Activated CD8-positive, alpha-beta memory T cell treated with anti-CD3 and anti-CD28 coated beads for 4 hours (primary cell): ENCODE measurements around the gene ERC2.

Experiments used
- DNase-seq, 2 donors: peaks; one replicate each; pipeline ENCODE4 v3.0.0-alpha.2; 2020; ENCODE audit warnings: low read depth in 2 of 2

ERC2 gene

DNA sequence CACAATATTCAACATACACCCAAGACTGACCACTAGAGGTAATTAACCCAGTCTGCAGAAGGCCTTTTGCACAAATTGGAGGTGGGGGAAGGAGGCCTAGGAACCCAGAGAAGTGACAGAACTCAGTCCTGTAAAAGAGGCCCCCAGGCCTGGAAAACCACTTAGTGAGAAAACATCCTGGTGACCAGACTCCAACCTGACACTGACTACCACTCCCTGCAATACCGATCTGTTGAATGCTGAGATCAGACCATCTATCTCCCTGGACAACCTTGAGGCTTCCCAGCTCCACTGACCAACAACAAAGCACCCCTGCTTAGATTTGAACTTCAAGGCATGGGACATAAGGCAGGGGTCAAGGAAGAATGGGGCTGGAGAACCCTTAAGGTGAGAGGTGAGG lies 719.2 kb downstream of the ERC2 start:
- no peak for DNase-seq

DNA sequence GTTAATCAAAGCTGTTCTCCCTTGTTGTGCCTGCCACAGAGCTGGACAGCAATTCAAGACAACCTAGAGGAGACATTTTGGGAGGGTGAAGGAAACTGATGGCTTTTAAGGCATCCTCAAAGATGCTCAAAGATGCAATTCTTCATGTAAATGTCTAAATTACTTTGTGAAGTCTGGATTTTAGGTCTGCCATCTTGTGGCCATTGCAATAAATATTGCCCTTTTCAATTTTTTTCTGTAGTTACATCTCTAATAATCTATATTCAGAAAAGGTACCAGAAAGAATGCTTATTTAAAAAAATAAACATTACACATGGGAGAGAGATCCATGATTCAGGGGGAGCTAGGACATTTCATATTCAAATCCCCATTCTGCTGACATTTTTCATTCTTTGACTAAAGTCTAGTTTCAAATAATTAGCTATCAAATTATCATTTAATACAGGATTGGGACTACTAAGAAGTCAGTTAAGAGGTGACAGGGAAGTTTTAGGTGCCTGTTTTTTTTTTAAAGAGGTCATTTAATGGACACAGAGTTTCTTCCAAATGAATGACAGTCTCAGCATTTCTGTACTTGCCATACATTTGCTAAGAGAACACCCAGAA lies 721.4 kb downstream of the ERC2 start:
- DNase-seq, result no peak

DNA sequence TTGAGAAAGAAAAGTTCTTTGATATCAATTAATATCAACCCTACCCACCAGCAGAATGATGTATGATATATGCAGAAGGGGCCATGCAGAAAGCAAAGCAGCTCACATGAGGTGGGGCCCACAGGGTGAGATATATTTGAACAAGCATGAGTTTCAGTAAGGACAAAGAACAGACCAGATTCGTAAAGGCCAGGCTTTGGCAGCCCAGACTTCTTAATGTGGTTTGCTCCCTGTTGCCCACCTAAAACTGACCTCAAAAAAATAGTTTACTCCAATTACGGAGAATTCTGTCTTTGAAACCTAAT lies 725.5 kb downstream of the ERC2 start:
- no peak for DNase-seq

DNA sequence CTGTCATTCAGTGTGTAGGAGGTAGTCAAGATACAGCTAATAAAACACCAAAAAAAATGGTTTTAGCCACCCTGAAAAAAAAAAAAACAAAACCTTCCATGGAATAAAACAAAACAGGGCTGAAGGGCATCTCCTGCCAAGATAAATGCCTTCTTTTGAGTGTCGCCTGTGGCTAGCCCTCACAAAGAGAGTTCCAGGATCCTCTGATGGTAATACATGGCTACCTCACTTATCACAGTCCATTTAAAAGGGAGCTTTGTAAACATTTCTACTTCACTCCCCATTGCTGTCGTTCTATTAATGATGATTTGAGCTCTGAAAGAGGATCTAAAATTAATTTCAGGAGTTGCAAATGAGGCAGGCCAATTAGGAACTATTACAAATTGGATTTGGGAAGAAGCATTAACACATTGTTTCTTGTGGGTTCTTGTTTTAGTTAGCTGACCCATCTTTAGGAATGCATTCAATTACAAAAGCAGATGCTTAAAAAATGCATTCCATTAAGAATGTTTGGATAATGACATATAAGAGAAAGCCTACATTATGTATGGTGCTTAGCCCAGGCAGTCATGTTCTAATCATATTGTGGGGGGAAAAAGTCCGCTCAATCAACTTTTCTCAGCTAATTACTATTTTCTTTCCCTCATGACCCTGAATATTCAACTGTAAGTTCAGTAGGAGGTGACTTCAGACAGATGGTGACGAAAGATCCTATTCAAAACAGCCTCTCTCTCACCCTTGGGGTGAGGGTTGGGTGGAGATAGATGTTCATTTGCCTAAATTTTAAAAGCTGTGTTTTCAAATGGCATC lies 726.0 kb downstream of the ERC2 start:
- DNase-seq, result no peak

DNA sequence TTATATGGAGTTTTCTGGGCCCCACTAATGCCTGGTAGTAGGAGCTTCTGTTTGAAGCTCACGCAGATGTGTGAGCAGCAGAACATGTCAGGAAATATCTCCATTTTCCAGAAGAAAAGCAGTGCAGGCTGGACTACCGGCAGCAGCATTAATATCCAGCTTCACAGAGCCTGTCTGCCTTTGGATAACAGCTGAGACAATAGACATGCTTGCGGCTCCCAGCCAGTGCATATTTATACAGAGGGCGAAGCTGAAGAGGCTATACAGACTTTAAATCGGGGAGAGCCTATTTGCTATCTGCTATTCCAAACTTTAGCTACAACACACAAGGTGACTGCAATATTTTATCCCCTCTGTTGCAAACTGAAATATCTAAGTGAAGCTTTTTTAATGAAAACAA lies 731.1 kb downstream of the ERC2 start:
- DNase-seq, result no peak

DNA sequence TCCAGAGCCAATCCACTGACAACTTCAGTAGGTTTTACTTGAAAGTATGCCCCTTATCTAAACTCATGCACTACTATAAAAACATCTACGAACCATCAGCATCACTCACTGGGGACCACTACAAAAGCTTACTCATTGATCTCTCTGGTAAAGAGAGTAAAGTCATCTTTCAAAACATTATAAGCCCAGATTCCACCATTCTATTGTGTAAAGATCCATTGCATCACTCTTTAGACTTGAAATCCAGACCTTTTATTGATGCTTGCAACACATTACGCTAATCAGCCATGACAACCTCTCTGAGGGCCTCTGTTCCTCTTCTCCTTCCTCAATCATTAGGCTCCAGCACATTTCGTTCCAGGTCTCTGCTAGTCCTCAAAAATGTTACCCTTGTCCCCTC lies 732.3 kb downstream of the ERC2 start:
- no peak for DNase-seq

DNA sequence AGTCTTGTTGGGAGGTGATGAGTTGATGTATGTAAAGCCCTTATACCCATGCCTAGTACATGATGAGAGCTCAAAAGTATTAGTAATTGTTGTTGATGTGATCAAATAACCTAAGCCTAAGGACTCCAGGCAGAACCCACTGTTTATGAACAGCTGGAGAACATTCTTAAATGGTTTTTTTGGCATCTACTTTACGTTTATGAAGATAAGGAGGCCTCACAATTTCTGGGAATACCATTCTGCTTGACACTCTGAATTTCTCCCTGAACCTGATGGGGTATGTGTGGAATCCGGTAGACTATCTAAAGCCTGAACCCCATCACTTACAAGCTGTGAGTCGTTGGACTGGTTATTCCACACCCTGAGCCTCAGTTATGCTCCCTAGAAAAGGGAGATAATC lies 736.5 kb downstream of the ERC2 start:
- DNase-seq, result no peak

DNA sequence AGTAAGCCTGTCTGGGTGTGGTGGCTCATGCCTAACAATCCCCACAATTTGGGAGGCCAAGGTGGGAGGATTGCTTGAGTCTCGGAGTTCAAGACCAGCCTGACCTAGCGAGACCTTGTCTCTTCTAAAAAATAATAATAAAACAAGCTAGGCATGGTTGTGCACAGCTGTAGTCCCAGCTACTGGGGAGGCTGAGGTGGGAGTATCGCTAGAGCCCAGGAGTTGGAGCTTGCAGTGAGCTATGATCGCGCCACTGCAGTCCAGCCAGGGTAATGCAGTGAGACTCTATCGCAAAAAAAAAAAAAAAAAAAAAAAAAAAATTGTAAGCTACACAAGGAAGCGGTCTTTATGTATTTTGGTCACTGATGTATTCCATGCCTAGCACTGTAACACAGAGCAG lies 738.7 kb downstream of the ERC2 start:
- no peak for DNase-seq

DNA sequence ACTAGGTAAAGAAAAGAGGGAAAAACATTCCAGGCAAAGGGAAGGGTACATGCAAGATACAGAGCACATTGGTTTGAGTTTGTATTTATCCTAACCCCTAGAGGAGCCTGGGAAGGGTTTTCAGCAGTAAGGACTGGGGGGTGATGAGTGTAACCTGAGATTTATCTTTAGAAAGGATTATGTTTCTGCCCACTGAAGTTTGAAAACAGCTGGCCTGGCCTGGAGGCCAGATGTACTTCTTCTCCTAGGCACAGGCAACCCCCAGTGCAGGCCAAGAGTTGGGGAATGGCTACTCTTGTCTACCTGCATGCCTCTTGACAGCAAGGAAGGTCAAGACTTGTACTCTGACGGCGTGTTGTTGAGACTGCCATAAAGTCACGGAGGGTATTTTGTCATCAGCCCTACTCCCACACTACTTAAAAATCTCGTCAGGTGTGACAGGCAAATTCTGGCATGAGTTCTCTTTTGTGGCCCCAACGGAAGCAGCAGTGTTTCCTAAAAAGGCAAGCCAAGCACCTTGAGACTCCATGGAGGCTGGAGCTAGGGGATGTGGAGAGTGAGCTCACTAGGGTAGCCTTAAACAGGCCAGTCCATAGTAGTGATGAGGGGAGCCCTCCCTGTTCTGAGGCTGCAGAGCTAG lies 739.7 kb downstream of the ERC2 start:
- DNase-seq, result no peak

DNA sequence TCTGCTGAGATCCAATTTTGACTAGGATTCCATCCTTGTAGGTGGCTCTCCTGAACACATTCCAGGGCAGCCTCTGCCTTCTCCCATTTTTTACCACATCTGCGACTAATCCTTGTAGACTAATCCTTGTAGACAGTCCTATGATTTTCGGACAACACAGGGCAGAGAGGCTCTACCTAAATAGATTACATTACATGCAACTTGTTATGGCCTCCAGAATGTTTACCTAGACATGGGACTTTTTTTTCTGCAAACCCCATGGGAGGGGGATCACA lies 741.8 kb downstream of the ERC2 start:
- DNase-seq, result no peak

DNA sequence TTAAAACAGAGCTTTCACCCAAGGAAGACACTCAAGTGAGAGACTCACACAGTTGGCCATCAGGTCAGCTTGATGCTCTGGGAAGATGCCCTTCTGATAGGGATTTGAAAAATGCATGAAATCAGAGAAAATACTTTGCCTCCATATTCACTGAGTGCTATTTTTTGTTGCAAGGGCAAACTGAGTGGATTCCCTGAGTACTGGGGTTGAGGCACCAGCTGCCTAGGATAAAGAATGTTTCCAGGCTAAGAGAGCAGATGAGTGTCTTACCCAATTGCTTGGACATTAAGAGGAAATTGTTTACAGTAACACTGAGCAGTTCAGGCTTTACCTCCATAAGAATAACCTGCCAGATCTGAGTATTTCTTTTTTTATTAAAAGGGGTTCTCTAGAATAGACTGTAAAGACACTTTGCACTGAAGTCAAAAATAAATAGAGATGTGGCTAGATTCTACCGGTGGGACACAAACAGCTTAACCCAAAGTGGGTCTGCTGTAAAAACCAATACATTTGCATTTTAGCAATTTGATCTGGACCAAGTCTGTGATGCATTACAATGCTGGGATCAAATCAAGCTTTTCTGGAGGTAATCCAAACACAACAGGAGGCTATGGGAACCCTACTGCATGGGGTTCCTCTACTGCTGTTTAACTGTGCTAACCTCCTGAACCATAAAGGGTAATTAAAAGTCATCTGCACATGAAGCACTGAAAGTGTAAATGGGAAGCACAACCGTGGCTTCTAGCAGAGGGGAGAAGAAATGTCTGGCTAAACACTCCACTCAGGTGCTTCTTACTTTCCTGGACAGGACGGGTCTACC lies 742.4 kb downstream of the ERC2 start:
- no peak for DNase-seq

DNA sequence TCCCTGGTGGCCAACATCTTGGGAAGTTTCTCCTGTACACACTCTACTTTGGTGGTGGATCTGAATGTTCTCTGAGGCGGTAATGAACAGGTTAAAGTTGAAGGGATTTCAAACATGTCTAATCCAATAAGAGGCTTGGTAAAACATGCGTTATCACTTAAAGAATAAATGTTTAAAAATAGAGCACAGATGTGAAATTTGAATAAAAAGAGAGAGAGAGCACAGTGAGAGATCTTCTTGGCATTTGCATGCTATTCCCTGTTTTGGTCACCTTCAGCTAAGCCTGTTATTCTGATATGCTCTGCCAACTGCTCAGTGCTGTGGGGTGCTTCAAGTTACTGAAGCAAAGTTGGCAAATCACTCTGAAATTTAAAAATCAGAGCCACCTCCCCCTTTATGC lies 743.4 kb downstream of the ERC2 start:
- no peak for DNase-seq

DNA sequence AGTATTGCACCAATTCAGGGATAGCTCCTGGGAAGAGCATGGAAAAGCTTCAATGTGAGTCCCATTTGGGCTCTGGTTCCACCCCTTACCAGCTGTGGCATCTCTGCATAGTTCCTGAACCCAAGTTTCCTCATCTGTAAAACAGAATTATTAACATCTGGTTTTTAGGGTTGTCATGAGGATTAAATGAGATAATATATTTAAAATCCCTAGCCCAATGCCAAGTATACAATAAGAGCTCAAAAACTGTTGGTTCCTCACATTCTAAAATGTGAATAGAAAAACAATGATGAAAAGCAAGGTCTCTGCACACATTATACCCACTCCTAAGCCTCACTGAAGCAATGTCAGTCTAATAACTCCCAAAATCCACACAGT lies 743.9 kb downstream of the ERC2 start:
- DNase-seq, result no peak

DNA sequence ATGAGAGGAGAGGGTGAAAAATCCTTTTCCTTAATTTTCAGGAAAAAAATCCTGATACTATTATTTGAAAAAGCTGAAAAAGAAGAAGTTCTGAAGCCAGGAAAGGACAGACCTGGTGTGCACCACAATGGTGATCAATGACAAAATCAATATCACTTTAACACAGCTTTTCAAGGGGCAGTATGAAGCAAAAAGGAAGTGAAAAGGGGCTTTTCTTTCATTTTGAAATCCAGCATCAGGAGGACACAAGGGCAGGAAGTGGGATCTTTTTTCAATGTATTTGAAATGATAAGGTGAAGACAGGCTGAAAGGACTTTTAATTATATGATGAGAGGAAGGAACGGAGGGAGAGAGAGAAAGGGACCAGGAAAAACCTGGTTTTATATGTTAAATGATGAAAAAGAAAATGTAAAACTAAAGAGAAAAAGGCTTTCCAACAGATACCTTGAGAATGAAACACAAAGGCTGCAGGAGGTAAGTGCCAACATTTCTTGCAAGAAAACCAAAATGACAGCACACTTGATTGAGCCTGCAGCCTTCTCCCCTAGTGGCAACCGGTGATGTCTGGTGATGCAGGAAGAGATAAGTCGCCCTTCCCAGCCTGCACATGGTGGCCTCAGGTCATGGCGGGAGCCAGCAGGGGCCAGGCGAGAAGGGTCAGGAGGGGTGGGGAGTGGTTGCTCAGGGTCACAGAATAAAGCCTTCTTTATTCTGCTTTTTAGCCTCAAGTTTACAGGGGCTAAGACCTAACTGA lies 744.4 kb downstream of the ERC2 start:
- no peak for DNase-seq

DNA sequence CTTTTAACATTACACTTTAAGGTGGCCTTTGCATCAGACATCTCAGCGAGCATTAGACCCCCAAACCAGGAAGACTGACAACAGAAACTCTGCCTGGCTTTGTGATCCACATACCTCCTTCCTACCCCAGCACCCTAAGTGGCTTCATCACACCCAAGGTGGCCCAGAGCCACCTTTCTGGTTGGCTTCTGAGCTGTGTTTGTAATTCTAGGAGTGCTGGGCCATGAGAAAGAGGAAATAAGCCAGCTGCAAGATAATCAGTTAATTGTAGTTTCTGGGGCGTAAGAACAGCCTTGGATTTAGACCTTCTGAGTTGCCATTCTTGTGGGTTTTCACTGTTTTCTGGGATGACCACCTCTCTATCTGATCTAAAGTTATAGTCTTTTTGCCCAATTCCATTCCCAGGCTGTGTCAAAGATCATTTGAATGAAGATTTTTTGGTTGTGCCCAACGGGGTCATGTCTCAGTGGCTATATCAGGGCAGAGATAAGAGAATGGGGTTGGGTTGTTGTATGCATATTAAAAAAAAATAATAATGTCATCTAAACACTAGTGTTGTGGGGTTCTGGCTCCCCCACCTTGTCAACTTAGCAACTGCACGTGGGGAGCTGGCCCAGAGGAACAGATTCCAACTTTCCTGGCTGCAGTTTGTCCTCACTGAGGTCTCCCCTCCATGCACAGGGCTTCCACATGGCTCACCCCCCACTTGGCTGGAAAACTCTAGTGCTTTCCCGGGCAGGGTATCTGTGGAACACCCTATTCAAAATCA lies 746.4 kb downstream of the ERC2 start:
- no peak for DNase-seq

DNA sequence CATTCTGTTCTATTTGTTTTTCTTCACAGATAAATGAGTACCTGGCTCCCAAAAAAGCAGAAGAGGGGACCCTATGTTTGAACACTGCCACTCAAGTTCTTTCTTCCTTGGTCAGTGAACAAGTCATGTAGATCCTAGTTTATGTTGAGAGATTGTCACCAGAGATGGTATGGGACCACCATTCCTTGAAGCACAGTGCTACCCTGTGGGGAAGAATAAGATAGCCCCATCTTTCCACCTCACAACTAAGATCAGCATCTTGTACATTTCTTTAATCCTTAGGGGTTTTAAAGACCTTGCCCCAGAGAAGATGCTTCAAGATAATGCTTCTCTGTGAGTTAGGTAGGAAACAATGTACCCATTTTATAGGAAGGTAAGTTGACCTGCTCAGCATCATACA lies 747.7 kb downstream of the ERC2 start:
- no peak for DNase-seq

DNA sequence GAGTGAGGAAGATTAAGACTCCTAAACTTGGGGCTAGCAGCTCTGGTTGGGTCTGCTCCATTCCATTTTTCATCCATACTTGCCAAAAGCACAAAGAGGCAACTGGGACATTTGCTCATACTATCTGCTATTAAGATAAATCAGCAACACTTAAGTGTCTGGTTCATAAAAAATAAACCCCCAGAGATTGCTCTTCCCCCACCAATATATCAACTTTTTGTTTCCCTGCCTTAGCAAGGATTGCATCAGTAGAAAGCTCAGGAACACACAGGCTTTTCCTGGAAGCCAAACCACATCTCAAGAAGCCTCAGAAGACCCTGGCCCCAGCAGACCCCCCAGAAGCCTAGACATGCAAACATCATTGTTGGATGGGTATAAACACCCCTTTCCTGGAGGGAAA lies 748.8 kb downstream of the ERC2 start:
- no peak for DNase-seq

DNA sequence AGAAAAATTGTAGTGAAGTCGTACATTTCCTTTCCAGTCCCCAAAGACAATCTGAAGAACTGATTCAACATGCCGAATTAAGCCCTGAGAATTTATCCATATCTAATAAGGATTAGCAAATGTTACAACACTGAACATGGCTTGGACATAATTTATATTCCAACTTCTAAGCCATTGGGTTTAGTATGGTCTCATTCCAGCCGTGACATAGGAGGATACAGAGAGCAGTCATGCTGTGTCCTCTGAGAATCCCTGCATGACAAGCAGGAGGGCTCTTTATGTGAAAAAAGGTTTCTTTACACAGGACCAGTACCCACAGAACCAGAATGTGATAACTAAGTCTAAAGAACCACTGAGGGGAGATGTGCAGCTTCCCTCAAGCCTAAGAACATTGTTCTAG lies 749.3 kb downstream of the ERC2 start:
- no peak for DNase-seq

DNA sequence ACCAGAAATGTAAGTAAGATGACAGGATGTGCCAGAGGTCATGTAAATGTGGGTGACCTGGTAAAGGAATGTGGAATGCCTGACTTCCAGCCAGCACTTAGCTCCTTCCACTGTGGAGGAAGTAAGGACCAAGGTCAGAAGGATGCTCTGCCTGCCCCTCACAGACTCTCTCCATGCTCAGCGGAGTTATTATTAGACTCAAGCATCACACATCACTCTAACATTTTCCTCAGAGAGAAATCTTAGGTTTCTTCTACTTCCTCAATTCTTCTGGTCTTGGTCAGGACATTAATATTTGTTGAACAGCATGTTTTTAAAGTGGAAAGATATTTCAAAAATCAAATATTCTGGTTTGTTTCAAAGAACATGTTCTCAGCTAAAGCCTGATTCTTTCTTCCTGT lies 749.7 kb downstream of the ERC2 start:
- DNase-seq, result no peak

DNA sequence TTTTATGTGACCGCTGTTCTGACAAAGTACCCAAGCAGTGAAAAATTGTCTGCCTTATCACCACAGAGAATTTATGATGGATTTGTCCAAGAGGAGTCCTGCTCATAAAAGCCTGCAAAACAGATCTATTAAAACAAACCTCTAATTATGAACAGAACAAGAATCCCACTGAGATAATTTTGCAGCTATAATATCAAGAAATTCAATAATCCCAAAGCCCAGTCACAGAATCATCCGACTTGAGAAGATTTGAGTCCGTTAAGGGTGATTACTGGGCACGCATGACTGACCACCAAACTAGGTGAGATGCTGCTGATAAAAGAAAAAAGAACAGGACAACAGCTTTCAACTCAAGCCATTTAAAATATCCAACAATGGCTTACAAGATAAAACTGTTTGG lies 750.2 kb downstream of the ERC2 start:
- no peak for DNase-seq

DNA sequence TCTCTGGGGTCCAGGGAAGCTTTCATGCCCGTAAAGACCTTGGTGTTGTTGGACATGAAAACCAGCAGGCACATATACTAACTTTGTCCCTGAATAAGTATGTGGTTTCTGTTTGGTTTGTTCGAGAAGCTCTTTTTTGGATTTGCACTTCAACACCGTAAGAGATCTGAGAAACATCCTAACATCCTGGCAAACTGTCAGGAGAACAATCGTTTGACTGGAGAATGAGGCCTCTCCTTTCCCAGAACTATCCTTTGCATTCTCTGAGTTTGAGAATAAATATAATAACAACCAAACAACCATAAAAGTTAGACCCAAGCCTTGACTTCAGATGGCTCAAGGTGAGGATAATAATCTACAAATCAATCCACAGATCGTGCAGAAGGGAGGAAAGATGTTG lies 750.8 kb downstream of the ERC2 start:
- DNase-seq, result no peak
